H9 (cell line): ENCODE results near the gene SERPINA6. TPM values are rescaled to one million over a fixed set of nuclear protein-coding genes. Genes with fewer than 3 reads are reported as not detected.

Source experiments
- DNase-seq: peaks from one replicate; pipeline ENCODE4 v3.0.0-alpha.2; 2017
- H2AFZ ChIP-seq: one replicate; pipeline ENCODE4 v1.6.1; 2013; ENCODE audit warnings: mild to moderate bottlenecking, low read length, control low read depth, moderate library complexity
- H2AK5ac ChIP-seq: 2 replicates; pipeline ENCODE4 v1.6.1; 2013; ENCODE audit warnings: low read length, control low read depth, mixed read lengths; ENCODE audit not compliant: insufficient read length
- H2BK120ac ChIP-seq: one replicate; pipeline ENCODE4 v1.6.1; 2013; ENCODE audit warnings: low read depth, mild to moderate bottlenecking, low read length, control low read depth, inconsistent platforms; ENCODE audit not compliant: poor library complexity, severe bottlenecking
- H2BK12ac ChIP-seq: 2 replicates; pipeline ENCODE4 v1.6.1; 2013; ENCODE audit warnings: low read length, control low read depth, mixed read lengths, low read depth; ENCODE audit not compliant: insufficient read length
- H2BK15ac ChIP-seq: 2 replicates; pipeline ENCODE4 v1.6.1; 2013; ENCODE audit warnings: low read depth, low read length, control low read depth
- H2BK20ac ChIP-seq: one replicate; pipeline ENCODE4 v1.6.1; 2013; ENCODE audit warnings: low read depth, mild to moderate bottlenecking, low read length, control low read depth, inconsistent platforms; ENCODE audit not compliant: poor library complexity, severe bottlenecking
- H2BK5ac ChIP-seq: 2 replicates; pipeline ENCODE4 v1.6.1; 2013; ENCODE audit warnings: low read length, control low read depth, mixed read lengths; ENCODE audit not compliant: insufficient read length
- H3K14ac ChIP-seq: 2 replicates; pipeline ENCODE4 v1.6.1; 2013; ENCODE audit warnings: low read length, control low read depth; ENCODE audit not compliant: insufficient read depth
- H3K18ac ChIP-seq: 2 replicates; pipeline ENCODE4 v1.6.1; 2013; ENCODE audit warnings: low read depth, mild to moderate bottlenecking, mixed read lengths, low read length, control low read depth; ENCODE audit not compliant: insufficient read length
- H3K23ac ChIP-seq: 2 replicates; pipeline ENCODE4 v1.6.1; 2013; ENCODE audit warnings: low read length, control low read depth, mixed read lengths, low read depth; ENCODE audit not compliant: insufficient read length
- H3K23me2 ChIP-seq: 2 replicates; pipeline ENCODE4 v1.6.1; 2013; ENCODE audit warnings: low read depth, mild to moderate bottlenecking, mixed read lengths, low read length, control low read depth; ENCODE audit not compliant: insufficient read length, poor library complexity, severe bottlenecking
- H3K27ac ChIP-seq: 2 replicates; pipeline ENCODE4 v1.5.1; 2013; ENCODE audit warnings: low read length, control low read depth, mixed read lengths, low read depth; ENCODE audit not compliant: insufficient read length
- H3K27me3 ChIP-seq: 2 replicates; pipeline ENCODE4 v1.6.1; 2013; ENCODE audit warnings: low read length, control low read depth, inconsistent platforms; ENCODE audit not compliant: insufficient read depth
- H3K4ac ChIP-seq: 2 replicates; pipeline ENCODE4 v1.6.1; 2013; ENCODE audit warnings: low read depth, mild to moderate bottlenecking, control low read depth, inconsistent platforms, low read length, moderate library complexity
- H3K4me1 ChIP-seq: 2 replicates; pipeline ENCODE4 v1.6.1; 2013; ENCODE audit warnings: low read length, control low read depth, inconsistent platforms; ENCODE audit not compliant: insufficient read depth
- H3K4me2 ChIP-seq: 2 replicates; pipeline ENCODE4 v1.6.1; 2013; ENCODE audit warnings: low read length, control low read depth, mixed read lengths; ENCODE audit not compliant: insufficient read length, insufficient read depth
- H3K56ac ChIP-seq: 2 replicates; pipeline ENCODE4 v1.6.1; 2013; ENCODE audit warnings: low read depth, mild to moderate bottlenecking, mixed read lengths, low read length, control low read depth; ENCODE audit not compliant: insufficient read length
- H3K79me1 ChIP-seq: 2 replicates; pipeline ENCODE4 v1.6.1; 2013; ENCODE audit warnings: low read depth, mild to moderate bottlenecking, moderate library complexity, low read length, control low read depth, inconsistent platforms; ENCODE audit not compliant: insufficient read depth, poor library complexity, severe bottlenecking
- H3K79me2 ChIP-seq: 2 replicates; pipeline ENCODE4 v1.6.1; 2013; ENCODE audit warnings: low read length, control low read depth, inconsistent platforms; ENCODE audit not compliant: insufficient read depth
- H3K9ac ChIP-seq: 2 replicates; pipeline ENCODE4 v1.6.1; 2013; ENCODE audit warnings: low read length, control low read depth, mixed read lengths; ENCODE audit not compliant: insufficient read length; ENCODE audit errors: extremely low read depth
- H3K9me3 ChIP-seq: one replicate; pipeline ENCODE4 v1.6.1; 2013; ENCODE audit warnings: low read depth, low read length, inconsistent platforms; ENCODE audit not compliant: control insufficient read depth
- H3T11ph ChIP-seq: one replicate; pipeline ENCODE4 v1.6.1; 2013; ENCODE audit warnings: mild to moderate bottlenecking, low read length, control low read depth, inconsistent platforms
- H4K20me1 ChIP-seq: one replicate; pipeline ENCODE4 v1.6.1; 2013; ENCODE audit not compliant: control insufficient read depth, insufficient read length, insufficient read depth
- H4K5ac ChIP-seq: 2 replicates; pipeline ENCODE4 v1.6.1; 2013; ENCODE audit warnings: low read depth, mild to moderate bottlenecking, mixed read lengths, low read length, control low read depth; ENCODE audit not compliant: insufficient read length
- H4K8ac ChIP-seq: replicated peaks from 2 replicates; pipeline ENCODE4 v1.6.1; 2013; ENCODE audit warnings: low read length, control low read depth, mixed read lengths, low read depth; ENCODE audit not compliant: insufficient read length
- H4K91ac ChIP-seq: 2 replicates; pipeline ENCODE4 v1.6.1; 2013; ENCODE audit warnings: low read depth, mild to moderate bottlenecking, moderate library complexity, mixed read lengths, low read length, control low read depth; ENCODE audit not compliant: insufficient read length
- H3K27ac Mint-ChIP-seq, 3 experiments: 2 replicates in 2 of 3; 3 replicates in 1 of 3; pipeline ENCODE4 v1.8.0; 2020 to 2021; ENCODE audit warnings: mixed read lengths in 3 of 3, mild to moderate bottlenecking in 1 of 3, moderate library complexity in 1 of 3
- H3K27me3 Mint-ChIP-seq: 2 replicates; pipeline ENCODE4 v1.8.0; 2021; ENCODE audit warnings: low read depth, mild to moderate bottlenecking, moderate library complexity, mixed read lengths
- H3K36me3 Mint-ChIP-seq, 3 experiments: 2 replicates in 2 of 3; 3 replicates in 1 of 3; pipeline ENCODE4 v1.8.0; 2020 to 2021; ENCODE audit warnings: low read depth in 3 of 3, mixed read lengths in 3 of 3; ENCODE audit not compliant: insufficient read depth in 1 of 3
- H3K4me1 Mint-ChIP-seq, 2 experiments: 2 replicates each; pipeline ENCODE4 v1.8.0; 2020; ENCODE audit warnings: mixed read lengths in 2 of 2
- H3K4me3 Mint-ChIP-seq, 2 experiments: 2 replicates in 1 of 2; 3 replicates in 1 of 2; pipeline ENCODE4 v1.8.0; 2020 to 2021; ENCODE audit warnings: mild to moderate bottlenecking in 2 of 2, mixed read lengths in 2 of 2, moderate library complexity in 1 of 2
- H3K9me3 Mint-ChIP-seq, 2 experiments: 2 replicates in 1 of 2; 3 replicates in 1 of 2; pipeline ENCODE4 v1.8.0; 2020; ENCODE audit warnings: mild to moderate bottlenecking in 2 of 2, mixed read lengths in 2 of 2, moderate library complexity in 1 of 2
- CTCF ChIP-seq: fragments of 200-600 bp; sonication (generic); conservative IDR thresholded peaks from 3 replicates; pipeline ENCODE4 v1.8.0; 2021; ENCODE audit warnings: antibody characterized with exemption, mild to moderate bottlenecking
- WGBS: extraction: QIAGEN DNeasy Blood & Tissue Kit; methylation state at CpG from one replicate; pipeline ENCODE4 v1.1.7; 2013; ENCODE audit warnings: missing lambda C conversion rate, low lambda C conversion rate, mixed read lengths; ENCODE audit not compliant: insufficient read length; ENCODE audit errors: extremely low coverage; 5-methylcytosine and 5-hydroxymethylcytosine counted together
- total RNA-seq: library from RNA; stranded (reverse); gene quantifications from 2 replicates; pipeline ENCODE4 v1.2.1, GENCODE V29; 2021

Gene SERPINA6
- total RNA-seq, 1 experiment from 2014 or later, result not detected

GRCh38 chr14:94364037-94364436, 40.9 kb upstream of the SERPINA6 start:
- Histone ChIP-seq H3K79me2 (no peaks in the 10 kb centered on the region), H2AK5ac (no peak overlapping the region), H3T11ph (no peak overlapping the region), H4K20me1 (no peaks in the 10 kb centered on the region), H2BK20ac (no peak overlapping the region), H3K23me2 (no peaks in the 10 kb centered on the region), H2BK120ac (no peak overlapping the region), H3K27me3 (no peaks in the 10 kb centered on the region), H3K4me1 (no peaks in the 10 kb centered on the region), H4K91ac (no peak overlapping the region), H3K4me2 (no peak overlapping the region), H3K9me3 (no peaks in the 10 kb centered on the region), H3K79me1 (no peaks in the 10 kb centered on the region), H2AFZ (no peak overlapping the region), H3K23ac (no peak overlapping the region), H3K9ac (no peak overlapping the region), H3K27ac (no peak overlapping the region), H2BK5ac (no peak overlapping the region), H2BK12ac (no peak overlapping the region), H3K14ac (no peak overlapping the region), H4K5ac (no peak overlapping the region), H3K18ac (no peak overlapping the region), H3K56ac (no peak overlapping the region), H4K8ac (no peak overlapping the region), H3K4ac (no peak overlapping the region), H2BK15ac (no peak overlapping the region)
- no peak for TF ChIP-seq CTCF
- Mint-ChIP-seq H3K4me3 (no peak overlapping the region), H3K27ac (no peak overlapping the region; a peak in 1 of 7 replicates), H3K4me1 (peaks cover 5 to 8% of the 10 kb centered on the region in 2 experiments; a peak in 2 of 4 replicates), H3K9me3 (no peaks in the 10 kb centered on the region; a peak in 1 of 5 replicates), H3K36me3 (no peaks in the 10 kb centered on the region), H3K27me3 (no peaks in the 10 kb centered on the region; the same call in 1 of the 2 replicates)
- WGBS, result no CpG with 5 or more reads among the region's 3 CpGs
- DNase-seq, result no peak
